Activated naive CD4-positive, alpha-beta T cell treated with anti-CD3 and anti-CD28 coated beads for 36 hours (primary cell): ENCODE results near the gene BAZ2B. TPM values are rescaled to one million over a fixed set of nuclear protein-coding genes. Genes with fewer than 3 reads are reported as not detected.
"Not testable (repeated sequence)": the region's sequence is repeated elsewhere in the genome, so short reads cannot be mapped to it uniquely, and the experiment has no call there.

Experiments used
- CTCF ChIA-PET: fragments of 350-600 bp; sonication (Branson Sonifier 250); formaldehyde crosslinking; loops from one replicate; lab custom pipeline; 2021; ENCODE audit warnings: antibody characterized with exemption; lab: Charles Lee
- DNase-seq: peaks from one replicate; pipeline ENCODE4 v3.0.0-alpha.2; 2020
- H3K27ac Mint-ChIP-seq: one replicate; pipeline ENCODE4 v1.8.0; 2021; ENCODE audit warnings: mild to moderate bottlenecking, mixed read lengths
- H3K27me3 Mint-ChIP-seq: one replicate; pipeline ENCODE4 v1.8.0; 2021; ENCODE audit warnings: low read depth, mixed read lengths
- H3K36me3 Mint-ChIP-seq: one replicate; pipeline ENCODE4 v1.8.0; 2021; ENCODE audit warnings: low read depth, mixed read lengths
- H3K4me1 Mint-ChIP-seq: one replicate; pipeline ENCODE4 v1.8.0; 2021; ENCODE audit warnings: low read depth, mixed read lengths
- H3K4me3 Mint-ChIP-seq: one replicate; pipeline ENCODE4 v1.8.0; 2021; ENCODE audit warnings: mild to moderate bottlenecking, moderate library complexity, mixed read lengths
- H3K9me3 Mint-ChIP-seq: one replicate; pipeline ENCODE4 v1.8.0; 2021; ENCODE audit warnings: mixed read lengths
- intact Hi-C: fragments of 100-400 bp; cut with micrococcal nuclease; formaldehyde crosslinking; loops from one replicate; pipeline ENCODE4 v1.15.1; 2023
- total RNA-seq, 2 experiments: library from RNA; stranded (reverse); gene quantifications; one replicate each; pipeline ENCODE4 v1.2.3, GENCODE V29; 2021

Gene BAZ2B
- total RNA-seq, 2 experiments from 2014 or later: 8.3 to 9.7 TPM

- H3K4me1 Mint-ChIP-seq: no peaks in the 10 kb centered on the region
Observed at GRCh38 chr2:159366538-159366937, 249.8 kb downstream of the BAZ2B start.

DNA sequence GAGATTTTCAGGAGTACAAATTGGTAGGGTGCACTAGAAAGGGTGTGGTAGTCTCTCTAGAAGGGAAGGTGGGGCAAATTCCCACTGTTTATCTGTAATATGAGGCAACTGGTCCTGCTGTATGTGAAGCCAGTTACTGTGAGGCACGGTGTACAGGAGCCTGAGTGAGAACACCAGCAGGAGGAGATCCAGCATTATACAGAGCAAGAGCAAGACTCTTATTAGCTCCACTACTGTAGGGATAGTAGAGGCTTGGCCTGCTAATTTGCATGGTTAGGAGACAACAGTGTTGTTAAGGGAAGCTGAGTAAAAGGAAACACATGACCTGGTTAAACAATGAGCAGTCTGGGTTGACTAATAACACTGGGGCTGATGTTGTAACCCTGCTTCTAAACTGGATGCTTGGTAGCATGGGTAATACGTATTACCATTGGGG, 253.5 kb downstream of the BAZ2B start:
- peaks cover 8% of the 10 kb centered on the region for H3K36me3 Mint-ChIP-seq
- H3K4me3 Mint-ChIP-seq: no peak overlapping the region
- H3K4me1 Mint-ChIP-seq: no peaks in the 10 kb centered on the region

More at GRCh38 chr2:159366538-159366937, 249.8 kb downstream of the BAZ2B start:
- H3K9me3 Mint-ChIP-seq: peaks cover 3% of the 10 kb centered on the region
- H3K36me3 Mint-ChIP-seq: peaks cover 12% of the 10 kb centered on the region
- no peak overlapping the region for H3K27ac Mint-ChIP-seq
- no peak for DNase-seq
- CTCF ChIA-PET: interaction anchor here (1.0 kb wide), 1 partner anchor 22 kb away, joined by 6 read pairs; no protein-coding TSS in a partner anchor
- no peak overlapping the region for H3K4me3 Mint-ChIP-seq
- no peaks in the 10 kb centered on the region for H3K27me3 Mint-ChIP-seq
- intact Hi-C loops: no loop called here

DNA sequence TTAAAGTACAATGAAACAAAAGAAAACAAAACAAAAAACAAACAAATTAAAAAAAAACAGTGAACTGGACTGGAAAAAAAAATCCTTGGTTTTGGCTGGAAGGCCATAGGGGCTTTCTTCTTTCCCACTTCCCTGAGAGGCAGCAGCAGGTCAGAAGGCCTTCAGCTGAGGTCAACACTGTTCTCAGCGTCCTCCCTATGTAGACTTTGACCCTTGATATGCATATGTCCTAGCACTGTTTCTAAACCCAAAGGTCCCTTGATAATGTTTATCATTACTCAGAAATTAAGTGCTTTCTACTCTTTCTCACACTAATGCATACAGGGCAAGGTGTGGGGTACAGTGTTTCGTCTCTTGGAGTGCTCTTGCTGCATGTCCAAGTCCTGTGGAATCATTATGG, 254.3 kb downstream of the BAZ2B start:
- CTCF ChIA-PET: interaction anchor here (0.7 kb wide), 1 partner anchor 13 kb away, joined by 4 read pairs; no protein-coding TSS in a partner anchor
- Mint-ChIP-seq H3K4me3 (no peak overlapping the region), H3K36me3 (peaks cover 10% of the 10 kb centered on the region), H3K4me1 (no peaks in the 10 kb centered on the region), H3K9me3 (peaks cover 3% of the 10 kb centered on the region), H3K27ac (no peak overlapping the region), H3K27me3 (no peaks in the 10 kb centered on the region)
- DNase-seq: no peak
- intact Hi-C loops: no loop called here

More for the DNA sequence above, 253.5 kb downstream of the BAZ2B start:
- CTCF ChIA-PET: no interaction called here
- DNase-seq: no peak
- intact Hi-C loops: no loop called here
- Mint-ChIP-seq H3K27me3 (no peaks in the 10 kb centered on the region), H3K27ac (no peak overlapping the region), H3K9me3 (peaks cover 3% of the 10 kb centered on the region)

GRCh38 chr2:159361603-159362002, 254.7 kb downstream of the BAZ2B start:
- H3K4me3 Mint-ChIP-seq, H3K4me1 Mint-ChIP-seq, DNase-seq, H3K9me3 Mint-ChIP-seq, intact Hi-C loops, H3K27ac Mint-ChIP-seq, H3K27me3 Mint-ChIP-seq, CTCF ChIA-PET: not testable (repeated sequence)
- peaks cover 10% of the 10 kb centered on the region for H3K36me3 Mint-ChIP-seq

DNA sequence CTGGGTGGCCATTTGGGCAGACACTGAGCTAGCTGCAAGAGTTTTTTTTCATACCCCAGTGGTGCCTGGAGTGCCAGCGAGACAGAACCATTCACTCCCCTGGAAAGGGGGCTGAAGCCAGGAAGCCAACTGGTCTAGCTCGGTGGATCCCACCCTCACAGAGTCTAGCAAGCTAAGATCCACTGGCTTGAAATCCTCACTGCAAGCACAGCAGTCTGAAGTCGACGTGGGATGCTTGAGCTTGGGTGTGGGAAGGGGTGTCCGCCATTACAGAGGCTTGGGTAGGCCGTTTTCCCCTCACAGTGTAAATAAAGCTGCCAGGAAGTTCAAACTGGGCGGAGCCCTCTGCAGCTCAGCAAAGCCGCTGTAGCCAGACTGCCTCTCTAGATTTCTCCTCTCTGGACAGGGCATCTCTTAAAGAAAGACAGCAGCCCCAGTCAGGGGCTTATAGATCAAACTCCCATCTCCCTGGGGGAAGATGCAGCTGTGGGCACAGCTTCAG, 260.2 kb downstream of the BAZ2B start:
- intact Hi-C loops: no loop called here
- DNase-seq: no peak
- CTCF ChIA-PET: no interaction called here
- no peak overlapping the region for H3K4me3 Mint-ChIP-seq
- no peaks in the 10 kb centered on the region for H3K9me3 Mint-ChIP-seq
- H3K36me3 Mint-ChIP-seq: peaks cover 8% of the 10 kb centered on the region
- H3K27ac Mint-ChIP-seq: no peak overlapping the region
- H3K4me1 Mint-ChIP-seq: no peaks in the 10 kb centered on the region
- H3K27me3 Mint-ChIP-seq: no peaks in the 10 kb centered on the region

DNA sequence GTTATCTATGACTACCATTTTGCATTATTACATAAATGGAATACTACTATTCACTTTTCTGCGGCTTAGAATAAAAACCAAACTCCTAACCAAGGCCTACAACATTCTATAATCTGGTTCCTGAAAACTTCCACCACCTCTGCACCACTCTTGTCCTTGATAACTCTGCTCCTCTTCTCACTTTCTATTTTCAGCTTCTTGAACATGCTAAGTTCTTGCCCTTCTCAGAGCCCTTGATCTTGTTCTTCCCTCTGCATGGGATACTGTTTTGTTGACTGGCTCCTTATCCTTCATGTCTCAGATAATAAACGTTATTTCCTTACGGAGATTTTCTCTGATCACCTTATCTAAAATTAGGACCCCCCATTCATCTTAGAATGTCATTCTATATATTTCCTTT, 264.4 kb downstream of the BAZ2B start:
- Mint-ChIP-seq H3K36me3 (peaks cover 4% of the 10 kb centered on the region), H3K9me3 (no peaks in the 10 kb centered on the region), H3K27me3 (no peaks in the 10 kb centered on the region), H3K4me3 (no peak overlapping the region), H3K4me1 (no peaks in the 10 kb centered on the region), H3K27ac (no peak overlapping the region)
- no peak for DNase-seq
- intact Hi-C loops: no loop called here
- CTCF ChIA-PET: no interaction called here

DNA sequence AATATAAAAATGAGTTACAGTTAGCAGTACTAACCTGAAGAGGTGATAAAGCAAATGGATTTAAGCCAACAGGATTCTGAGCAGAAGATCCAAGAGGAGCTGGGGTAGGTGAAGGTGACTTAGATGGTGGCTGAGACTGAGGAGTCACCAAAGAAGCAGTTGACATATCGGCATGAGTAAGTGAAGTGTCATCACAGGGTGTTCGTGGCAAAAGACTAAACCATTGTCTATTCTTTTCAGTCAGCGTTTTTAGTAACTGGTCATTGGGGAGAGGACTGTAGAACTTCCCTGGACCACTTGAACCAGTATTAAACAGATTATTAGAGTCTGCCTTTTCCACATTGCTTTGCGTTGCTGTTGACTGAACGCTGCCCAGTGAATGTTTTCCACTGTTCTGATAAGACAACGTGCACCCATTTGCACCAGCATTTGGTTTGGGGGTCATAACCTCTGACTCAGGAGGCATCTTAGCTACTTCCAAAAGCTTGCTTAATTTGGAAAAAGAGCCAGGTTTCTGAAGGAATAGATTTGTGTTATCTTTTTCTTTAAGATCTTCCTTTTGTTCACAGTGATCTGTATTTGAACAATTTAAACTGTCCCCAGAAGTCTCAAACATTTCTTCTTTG, 266.6 kb downstream of the BAZ2B start:
- intact Hi-C loops: no loop called here
- CTCF ChIA-PET: no interaction called here
- H3K9me3 Mint-ChIP-seq: no peaks in the 10 kb centered on the region
- H3K27me3 Mint-ChIP-seq: no peaks in the 10 kb centered on the region
- DNase-seq: no peak
- no peak overlapping the region for H3K4me3 Mint-ChIP-seq
- peaks cover 2% of the 10 kb centered on the region for H3K36me3 Mint-ChIP-seq
- no peaks in the 10 kb centered on the region for H3K4me1 Mint-ChIP-seq
- no peak overlapping the region for H3K27ac Mint-ChIP-seq

DNA sequence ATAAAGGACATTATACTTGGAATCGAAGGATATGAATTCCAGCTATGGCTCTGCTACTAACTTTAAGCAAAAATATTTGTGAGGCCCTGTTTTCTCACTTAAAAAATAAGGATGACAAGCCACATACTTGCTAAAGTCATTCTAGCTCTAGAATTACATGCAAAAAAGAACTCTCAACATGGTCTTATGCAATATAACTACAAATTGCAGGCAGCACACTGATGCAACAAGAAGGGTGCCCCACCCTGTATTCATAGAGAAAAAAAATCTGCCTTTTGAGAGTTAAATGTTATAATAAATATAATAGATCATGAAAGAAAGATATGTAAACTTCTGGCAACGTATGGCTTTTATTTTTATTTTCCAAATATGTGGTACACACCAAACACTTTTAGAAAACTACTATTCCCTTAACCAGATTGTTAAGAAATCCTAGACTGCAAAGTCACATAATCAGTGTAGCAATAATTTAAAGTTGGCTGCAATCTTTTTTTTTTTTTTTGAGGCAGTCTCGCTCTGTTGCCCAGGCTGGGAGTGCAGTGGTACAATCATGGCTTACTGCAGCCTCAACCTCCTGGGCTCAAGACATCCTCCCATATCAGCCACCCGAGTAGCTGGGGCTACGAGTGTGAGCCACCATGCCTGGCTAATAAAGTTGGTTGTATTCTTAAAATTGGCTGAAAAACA, 289.6 kb downstream of the BAZ2B start:
- Mint-ChIP-seq H3K9me3 (no peaks in the 10 kb centered on the region), H3K4me3 (no peak overlapping the region), H3K27me3 (no peaks in the 10 kb centered on the region), H3K4me1 (no peaks in the 10 kb centered on the region), H3K27ac (no peak overlapping the region), H3K36me3 (peaks cover 9% of the 10 kb centered on the region)
- intact Hi-C loops: no loop called here
- CTCF ChIA-PET: interaction anchor here (1.1 kb wide), 1 partner anchor 67 kb away, joined by 3 read pairs; no protein-coding TSS in a partner anchor
- DNase-seq: no peak

GRCh38 chr2:159322419-159322818, 293.9 kb downstream of the BAZ2B start:
- no peaks in the 10 kb centered on the region for H3K4me1 Mint-ChIP-seq
- H3K27ac Mint-ChIP-seq: no peak overlapping the region
- no peak overlapping the region for H3K4me3 Mint-ChIP-seq
- H3K36me3 Mint-ChIP-seq: peaks cover 4% of the 10 kb centered on the region
- CTCF ChIA-PET: no interaction called here
- no peak for DNase-seq
- H3K9me3 Mint-ChIP-seq: no peaks in the 10 kb centered on the region
- intact Hi-C loops: no loop called here
- no peaks in the 10 kb centered on the region for H3K27me3 Mint-ChIP-seq

GRCh38 chr2:159317392-159318088, 298.8 kb downstream of the BAZ2B start:
- CTCF ChIA-PET: no interaction called here

DNA sequence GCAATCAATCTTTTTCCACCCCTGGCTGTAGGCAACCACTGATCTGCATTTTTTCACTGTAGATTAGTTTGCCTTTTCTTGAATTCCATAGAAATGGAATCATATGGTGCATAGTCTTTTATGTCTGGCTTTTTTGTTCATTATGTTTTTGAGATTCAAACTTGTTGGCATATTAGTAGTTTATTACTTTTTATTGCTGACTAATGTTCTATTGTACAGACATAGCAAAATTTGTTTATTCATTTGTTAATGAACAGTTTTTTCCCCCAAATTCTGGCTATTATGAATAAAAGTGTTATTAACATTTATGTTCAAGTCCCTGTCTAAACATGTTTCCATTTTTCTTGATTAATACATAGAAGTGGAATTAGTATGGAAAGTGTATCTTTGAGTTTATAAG, 308.4 kb downstream of the BAZ2B start:
- CTCF ChIA-PET: no interaction called here
- no peak overlapping the region for H3K27ac Mint-ChIP-seq
- intact Hi-C loops: no loop called here
- H3K4me1 Mint-ChIP-seq: no peaks in the 10 kb centered on the region
- H3K36me3 Mint-ChIP-seq: no peaks in the 10 kb centered on the region
- no peaks in the 10 kb centered on the region for H3K9me3 Mint-ChIP-seq
- H3K4me3 Mint-ChIP-seq: no peak overlapping the region
- no peak for DNase-seq
- H3K27me3 Mint-ChIP-seq: no peaks in the 10 kb centered on the region

More at GRCh38 chr2:159317392-159318088, 298.8 kb downstream of the BAZ2B start:
- Mint-ChIP-seq H3K27me3 (no peaks in the 10 kb centered on the region), H3K4me3 (no peak overlapping the region), H3K36me3 (peaks cover 3% of the 10 kb centered on the region), H3K9me3 (no peaks in the 10 kb centered on the region), H3K4me1 (no peaks in the 10 kb centered on the region), H3K27ac (no peak overlapping the region)
- intact Hi-C loops: no loop called here
- no peak for DNase-seq

GRCh38 chr2:159300586-159300985, 315.8 kb downstream of the BAZ2B start:
- Mint-ChIP-seq H3K4me3 (no peak overlapping the region), H3K9me3 (no peaks in the 10 kb centered on the region), H3K36me3 (no peaks in the 10 kb centered on the region), H3K4me1 (no peaks in the 10 kb centered on the region), H3K27me3 (peaks cover 2% of the 10 kb centered on the region), H3K27ac (no peak overlapping the region)
- CTCF ChIA-PET: no interaction called here
- no peak for DNase-seq
- intact Hi-C loops: no loop called here
